ENCODE data around the gene COL27A1. TPM values are rescaled to one million over a fixed set of nuclear protein-coding genes. Genes with fewer than 3 reads are reported as not detected.

Gene COL27A1
- total RNA-seq, 1 experiment from 2014 or later: 37.0 TPM

GRCh38 chr9:114291064-114291474, 135.7 kb downstream of the COL27A1 start:
- H3K27me3 ChIP-seq (replicated peaks; ENCODE audit: insufficient read depth, low read depth, low read length, poor library complexity): no peaks in the 10 kb centered on the region
- no peak overlapping the region for H3K27ac ChIP-seq (ENCODE audit: low read depth, low read length, poor library complexity, severe bottlenecking)
- ChIA-PET CTCF (interaction anchor here (0.6 to 2.1 kb wide), 10 partner anchors 14 to 209 kb away, joined by 3 to 26 read pairs (median 3); partner anchors contain the start of gene COL27A1), POLR2A (ENCODE audit: low non-redundant PET) (no interaction called here)
- peaks cover 7% of the 10 kb centered on the region for H3K4me1 ChIP-seq (ENCODE audit: insufficient read depth, low read length, poor library complexity, severe bottlenecking)
- TF ChIP-seq CTCF (conservative IDR thresholded peaks at IDR 0.05; ENCODE audit: low read depth, low read length) (peak; percentile 94), EZH2 (IDR thresholded peaks at IDR 0.05; ENCODE audit: borderline replicate concordance, low read depth, low read length, poor library complexity, severe bottlenecking) (no peak)
- peaks cover 16% of the 10 kb centered on the region for H3K9me3 ChIP-seq (ENCODE audit: low read depth, low read length, poor library complexity, severe bottlenecking)
- intact Hi-C loops (cut with micrococcal nuclease; ENCODE audit: unreplicated experiment): loop anchor here (1.0 to 10.0 kb wide), 6 partner anchors 136 to 606 kb away; partner anchors contain the start of gene COL27A1
- H3K4me3 ChIP-seq (ENCODE audit: low read depth, low read length, poor library complexity, severe bottlenecking): no peak overlapping the region
- H3K36me3 ChIP-seq (ENCODE audit: insufficient read depth, low read length, poor library complexity, severe bottlenecking): peaks cover 26% of the 10 kb centered on the region
- BruUV-seq (replicated peaks): no TSS peak
- peak; percentile 76 for DNase-seq (ENCODE audit: low spot score)

GRCh38 chr9:114291886-114292590, 136.7 kb downstream of the COL27A1 start:
- Histone ChIP-seq H3K4me3 (ENCODE audit: low read depth, low read length, poor library complexity, severe bottlenecking) (no peak overlapping the region), H3K9me3 (ENCODE audit: low read depth, low read length, poor library complexity, severe bottlenecking) (peaks cover 17% of the 10 kb centered on the region), H3K27ac (ENCODE audit: low read depth, low read length, poor library complexity, severe bottlenecking) (no peak overlapping the region), H3K27me3 (replicated peaks; ENCODE audit: insufficient read depth, low read depth, low read length, poor library complexity) (no peaks in the 10 kb centered on the region), H3K4me1 (ENCODE audit: insufficient read depth, low read length, poor library complexity, severe bottlenecking) (peaks cover 6% of the 10 kb centered on the region), H3K36me3 (ENCODE audit: insufficient read depth, low read length, poor library complexity, severe bottlenecking) (peaks cover 32% of the 10 kb centered on the region)
- no peak for DNase-seq (ENCODE audit: low spot score)
- intact Hi-C loops (cut with micrococcal nuclease; ENCODE audit: unreplicated experiment): loop anchor here (1.0 to 10.0 kb wide), 6 partner anchors 137 to 607 kb away; partner anchors contain the start of gene COL27A1
- no TSS peak for BruUV-seq (replicated peaks)
- no peak for TF ChIP-seq EZH2 (IDR thresholded peaks at IDR 0.05; ENCODE audit: borderline replicate concordance, low read depth, low read length, poor library complexity, severe bottlenecking)
- TF ChIP-seq CTCF (conservative IDR thresholded peaks at IDR 0.05; ENCODE audit: low read depth, low read length): no peak
- CTCF ChIA-PET: interaction anchor here (0.6 to 2.1 kb wide), 5 partner anchors 23 to 210 kb away, joined by 3 to 26 read pairs (median 4); no protein-coding TSS in a partner anchor
- POLR2A ChIA-PET (ENCODE audit: low non-redundant PET): no interaction called here

GRCh38 chr9:114294664-114295063, 139.3 kb downstream of the COL27A1 start:
- no peak for DNase-seq (ENCODE audit: low spot score)
- BruUV-seq (replicated peaks): no TSS peak
- no peak overlapping the region for H3K4me3 ChIP-seq (ENCODE audit: low read depth, low read length, poor library complexity, severe bottlenecking)
- no peaks in the 10 kb centered on the region for H3K27me3 ChIP-seq (replicated peaks; ENCODE audit: insufficient read depth, low read depth, low read length, poor library complexity)
- intact Hi-C loops (cut with micrococcal nuclease; ENCODE audit: unreplicated experiment): loop anchor here (10.0 kb wide), 3 partner anchors 490 to 610 kb away; no protein-coding TSS in a partner anchor
- TF ChIP-seq EZH2 (IDR thresholded peaks at IDR 0.05; ENCODE audit: borderline replicate concordance, low read depth, low read length, poor library complexity, severe bottlenecking): no peak
- no peak for TF ChIP-seq CTCF (conservative IDR thresholded peaks at IDR 0.05; ENCODE audit: low read depth, low read length)
- peaks cover 32% of the 10 kb centered on the region for H3K36me3 ChIP-seq (ENCODE audit: insufficient read depth, low read length, poor library complexity, severe bottlenecking)
- CTCF ChIA-PET: interaction anchor here (0.7 kb wide), 1 partner anchor 138 kb away, joined by 4 read pairs; no protein-coding TSS in a partner anchor
- H3K27ac ChIP-seq (ENCODE audit: low read depth, low read length, poor library complexity, severe bottlenecking): no peak overlapping the region
- peaks cover 17% of the 10 kb centered on the region for H3K9me3 ChIP-seq (ENCODE audit: low read depth, low read length, poor library complexity, severe bottlenecking)
- H3K4me1 ChIP-seq (ENCODE audit: insufficient read depth, low read length, poor library complexity, severe bottlenecking): no peaks in the 10 kb centered on the region
- POLR2A ChIA-PET (ENCODE audit: low non-redundant PET): no interaction called here

Data from A673 (cell line).